Measurements from ENCODE around the gene CYGB.

DNA sequence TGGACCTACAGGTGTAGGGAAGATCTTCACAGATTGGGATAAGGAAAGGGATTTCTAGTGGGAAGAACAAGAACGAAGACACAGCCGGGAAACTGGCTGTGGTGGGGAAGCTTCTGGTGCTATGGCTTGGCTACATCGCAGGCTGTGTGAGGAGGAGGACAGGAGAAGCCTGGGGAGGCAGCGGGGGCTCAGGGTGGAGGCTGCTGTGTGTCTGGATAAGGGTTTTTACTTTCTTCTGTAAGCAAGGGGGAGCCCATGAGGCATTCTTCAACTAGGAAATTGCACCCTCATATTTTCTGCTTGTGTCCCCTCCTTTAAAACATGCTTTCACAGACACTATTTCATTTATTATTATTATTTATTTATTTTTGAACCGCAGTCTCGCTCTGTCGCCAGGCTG, 33.4 kb downstream of the CYGB start:
- TF ChIP-seq CTCF (IDR thresholded peaks at IDR 0.05) (no peak), POLR2A (IDR thresholded peaks at IDR 0.05) (no peak)

Measured in esophagus squamous epithelium (tissue), 4 donors.